Osteoblast (primary cell): ENCODE results near the gene CBLB. TPM values are rescaled to one million over a fixed set of nuclear protein-coding genes. Genes with fewer than 3 reads are reported as not detected.

Experiments
- DNase-seq: peaks from one replicate; pipeline ENCODE4 v3.0.0; 2011; ENCODE audit warnings: low spot score, mixed read lengths; ENCODE audit not compliant: insufficient read length; ENCODE audit errors: missing footprints
- H2AFZ ChIP-seq: 2 replicates; pipeline ENCODE4 v1.6.0; 2011; ENCODE audit warnings: mild to moderate bottlenecking, low read length
- H3K27ac ChIP-seq: 2 replicates; pipeline ENCODE4 v1.5.1; 2011; ENCODE audit warnings: mild to moderate bottlenecking, low read depth, low read length, moderate library complexity
- H3K27me3 ChIP-seq: 2 replicates; pipeline ENCODE4 v1.6.0; 2012; ENCODE audit warnings: mild to moderate bottlenecking, control low read depth, inconsistent platforms, low read length, moderate library complexity; ENCODE audit not compliant: insufficient read depth
- H3K36me3 ChIP-seq: 2 replicates; pipeline ENCODE4 v1.5.1; 2011; ENCODE audit warnings: mild to moderate bottlenecking, low read length, control low read depth, moderate library complexity; ENCODE audit not compliant: insufficient read depth
- H3K4me1 ChIP-seq: 2 replicates; pipeline ENCODE4 v1.5.1; 2011; ENCODE audit warnings: mild to moderate bottlenecking, low read length, control low read depth, moderate library complexity; ENCODE audit not compliant: insufficient read depth
- H3K4me2 ChIP-seq: 2 replicates; pipeline ENCODE4 v1.6.0; 2011; ENCODE audit warnings: mild to moderate bottlenecking, low read length; ENCODE audit not compliant: insufficient read depth
- H3K4me3 ChIP-seq: fragments of 200-600 bp; sonication (generic); 3 replicates; pipeline ENCODE4 v1.5.1; 2012; ENCODE audit warnings: mild to moderate bottlenecking, low read length, inconsistent platforms; ENCODE audit not compliant: insufficient read depth
- H3K79me2 ChIP-seq: 2 replicates; pipeline ENCODE4 v1.6.0; 2012; ENCODE audit warnings: mild to moderate bottlenecking, low read length, control low read depth, inconsistent platforms; ENCODE audit not compliant: insufficient read depth
- H3K9me3 ChIP-seq: 2 replicates; pipeline ENCODE4 v1.5.1; 2011; ENCODE audit warnings: low read depth, low read length, control low read depth
- H4K20me1 ChIP-seq: 2 replicates; pipeline ENCODE4 v1.6.0; 2012; ENCODE audit warnings: mild to moderate bottlenecking, low read length, control low read depth; ENCODE audit not compliant: insufficient read depth
- total RNA-seq: library from RNA; depleted of rRNA; stranded (reverse); fragments of >200 nt; gene quantifications from 2 replicates; pipeline ENCODE4 v1.2.3, GENCODE V29; 2012
- TF ChIP-seq, protein P1 (sequence below): IDR thresholded peaks from 2 replicates; pipeline ENCODE4 v1.5.1; 2011; ENCODE audit warnings: mild to moderate bottlenecking, low read depth, low read length, moderate library complexity; ENCODE audit errors: extremely low read depth

CBLB gene
- total RNA-seq, 1 donor: 128 TPM

GRCh38 chr3:105906345-105906744 lies 37.5 kb upstream of the CBLB start:
- H3K4me3 ChIP-seq: no peak overlapping the region
- H3K4me2 ChIP-seq: peak overlapping the region; percentile 38
- TF ChIP-seq, protein P1, sequence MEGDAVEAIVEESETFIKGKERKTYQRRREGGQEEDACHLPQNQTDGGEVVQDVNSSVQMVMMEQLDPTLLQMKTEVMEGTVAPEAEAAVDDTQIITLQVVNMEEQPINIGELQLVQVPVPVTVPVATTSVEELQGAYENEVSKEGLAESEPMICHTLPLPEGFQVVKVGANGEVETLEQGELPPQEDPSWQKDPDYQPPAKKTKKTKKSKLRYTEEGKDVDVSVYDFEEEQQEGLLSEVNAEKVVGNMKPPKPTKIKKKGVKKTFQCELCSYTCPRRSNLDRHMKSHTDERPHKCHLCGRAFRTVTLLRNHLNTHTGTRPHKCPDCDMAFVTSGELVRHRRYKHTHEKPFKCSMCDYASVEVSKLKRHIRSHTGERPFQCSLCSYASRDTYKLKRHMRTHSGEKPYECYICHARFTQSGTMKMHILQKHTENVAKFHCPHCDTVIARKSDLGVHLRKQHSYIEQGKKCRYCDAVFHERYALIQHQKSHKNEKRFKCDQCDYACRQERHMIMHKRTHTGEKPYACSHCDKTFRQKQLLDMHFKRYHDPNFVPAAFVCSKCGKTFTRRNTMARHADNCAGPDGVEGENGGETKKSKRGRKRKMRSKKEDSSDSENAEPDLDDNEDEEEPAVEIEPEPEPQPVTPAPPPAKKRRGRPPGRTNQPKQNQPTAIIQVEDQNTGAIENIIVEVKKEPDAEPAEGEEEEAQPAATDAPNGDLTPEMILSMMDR: no peak
- H2AFZ ChIP-seq: peak overlapping the region; percentile 27
- H3K27ac ChIP-seq: peak overlapping the region; percentile 99
- no peak for DNase-seq
- no peaks in the 10 kb centered on the region for H3K27me3 ChIP-seq
- H3K79me2 ChIP-seq: no peaks in the 10 kb centered on the region
- H4K20me1 ChIP-seq: no peaks in the 10 kb centered on the region
- no peaks in the 10 kb centered on the region for H3K9me3 ChIP-seq
- peaks cover 33% of the 10 kb centered on the region for H3K4me1 ChIP-seq
- H3K36me3 ChIP-seq: no peaks in the 10 kb centered on the region

DNA sequence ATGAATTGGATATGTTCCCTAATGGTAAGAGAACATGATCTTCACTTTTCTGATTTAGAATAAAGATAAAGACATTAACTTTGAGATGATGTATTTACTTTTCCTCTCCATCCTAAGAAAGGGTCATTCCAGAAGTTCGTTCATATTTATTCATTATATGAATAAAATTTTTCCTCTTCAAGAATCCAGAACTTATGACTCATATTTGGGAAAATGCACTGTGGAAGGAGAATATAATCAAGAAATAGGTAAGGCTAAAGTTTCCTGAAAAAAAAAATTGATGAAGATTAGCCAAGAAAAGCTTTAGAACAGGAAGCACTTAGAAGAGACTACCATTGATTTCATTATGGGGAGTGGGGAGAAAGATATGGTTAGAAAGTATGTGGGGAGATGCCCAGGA lies 36.5 kb upstream of the CBLB start:
- Histone ChIP-seq H3K4me3 (no peak overlapping the region), H4K20me1 (no peaks in the 10 kb centered on the region), H2AFZ (no peak overlapping the region), H3K9me3 (no peaks in the 10 kb centered on the region), H3K36me3 (no peaks in the 10 kb centered on the region), H3K27ac (peak overlapping the region; percentile 99), H3K4me2 (no peak overlapping the region), H3K79me2 (no peaks in the 10 kb centered on the region), H3K27me3 (no peaks in the 10 kb centered on the region), H3K4me1 (peaks cover 33% of the 10 kb centered on the region)
- TF ChIP-seq, protein P1: no peak
- no peak for DNase-seq

GRCh38 chr3:105904678-105905284 lies 36.0 kb upstream of the CBLB start:
- no peak overlapping the region for H3K4me2 ChIP-seq
- no peak for DNase-seq
- H3K4me3 ChIP-seq: no peak overlapping the region
- no peaks in the 10 kb centered on the region for H3K79me2 ChIP-seq
- TF ChIP-seq, protein P1: no peak
- H3K27ac ChIP-seq: peak overlapping the region; percentile 99
- H2AFZ ChIP-seq: no peak overlapping the region
- no peaks in the 10 kb centered on the region for H3K27me3 ChIP-seq
- H3K36me3 ChIP-seq: no peaks in the 10 kb centered on the region
- no peaks in the 10 kb centered on the region for H4K20me1 ChIP-seq
- H3K4me1 ChIP-seq: peaks cover 34% of the 10 kb centered on the region
- no peaks in the 10 kb centered on the region for H3K9me3 ChIP-seq

DNA sequence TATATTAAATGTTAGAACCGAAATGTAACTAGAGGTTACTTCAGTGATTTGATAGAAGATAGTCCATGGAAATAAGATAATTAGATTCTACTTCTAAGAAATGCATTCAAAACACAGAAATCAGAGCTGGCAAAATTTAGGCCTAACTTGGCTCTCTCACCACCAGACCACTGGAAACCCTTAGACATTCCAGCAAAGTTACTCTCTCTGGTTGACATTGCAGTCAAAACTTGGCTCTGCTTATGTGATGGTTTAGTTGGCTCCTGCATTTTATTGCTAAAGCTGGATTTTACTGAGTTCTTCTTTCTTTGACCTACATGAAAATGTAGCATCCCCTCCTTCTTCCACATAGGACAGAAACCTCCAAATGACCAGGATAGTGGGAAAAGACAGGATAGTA lies 35.4 kb upstream of the CBLB start:
- Histone ChIP-seq H3K79me2 (no peaks in the 10 kb centered on the region), H3K4me3 (no peak overlapping the region), H3K27ac (peak overlapping the region; percentile 99), H3K9me3 (no peaks in the 10 kb centered on the region), H2AFZ (no peak overlapping the region), H3K4me1 (peaks cover 40% of the 10 kb centered on the region), H3K27me3 (no peaks in the 10 kb centered on the region), H3K4me2 (no peak overlapping the region), H3K36me3 (no peaks in the 10 kb centered on the region), H4K20me1 (no peaks in the 10 kb centered on the region)
- DNase-seq: no peak
- TF ChIP-seq, protein P1: no peak
